ENCODE results near the gene GLTP.

GLTP gene

DNA sequence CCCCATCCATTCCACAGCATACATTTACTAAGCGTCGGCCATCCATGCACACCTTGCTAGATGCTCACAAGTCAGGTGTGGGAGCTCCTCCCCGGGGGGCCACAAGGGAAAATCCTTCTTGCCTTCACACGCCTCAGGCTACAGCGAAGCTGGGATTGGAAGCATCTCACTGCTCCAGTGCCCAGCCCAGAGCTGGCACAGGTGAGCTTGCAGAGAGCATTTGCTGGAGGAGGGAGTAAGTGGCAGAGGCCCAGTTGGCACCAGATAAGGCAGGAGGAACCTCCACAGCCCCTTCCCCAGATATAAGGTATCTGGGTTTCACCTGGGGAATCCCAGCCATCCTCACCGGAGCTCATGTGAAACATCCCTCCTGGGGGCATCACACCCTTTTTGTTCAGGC lies 49.0 kb downstream of the GLTP start:
- Histone ChIP-seq H3K36me3 (no peaks in the 10 kb centered on the region), H3K4me3 (ENCODE audit: low read depth in 1 of 2, low read length in 1 of 2) (no peak overlapping the region), H3K27ac (peak overlapping the region; percentile 94), H3K27me3 (peaks cover 45% of the 10 kb centered on the region), H3K9me3 (no peaks in the 10 kb centered on the region), H3K4me1 (ENCODE audit: control insufficient read depth in 1 of 2, insufficient read depth in 1 of 2, low read depth in 1 of 2, low read length in 1 of 2) (peaks cover 42 to 59% of the 10 kb centered on the region in 2 experiments)
- TF ChIP-seq, protein P1, sequence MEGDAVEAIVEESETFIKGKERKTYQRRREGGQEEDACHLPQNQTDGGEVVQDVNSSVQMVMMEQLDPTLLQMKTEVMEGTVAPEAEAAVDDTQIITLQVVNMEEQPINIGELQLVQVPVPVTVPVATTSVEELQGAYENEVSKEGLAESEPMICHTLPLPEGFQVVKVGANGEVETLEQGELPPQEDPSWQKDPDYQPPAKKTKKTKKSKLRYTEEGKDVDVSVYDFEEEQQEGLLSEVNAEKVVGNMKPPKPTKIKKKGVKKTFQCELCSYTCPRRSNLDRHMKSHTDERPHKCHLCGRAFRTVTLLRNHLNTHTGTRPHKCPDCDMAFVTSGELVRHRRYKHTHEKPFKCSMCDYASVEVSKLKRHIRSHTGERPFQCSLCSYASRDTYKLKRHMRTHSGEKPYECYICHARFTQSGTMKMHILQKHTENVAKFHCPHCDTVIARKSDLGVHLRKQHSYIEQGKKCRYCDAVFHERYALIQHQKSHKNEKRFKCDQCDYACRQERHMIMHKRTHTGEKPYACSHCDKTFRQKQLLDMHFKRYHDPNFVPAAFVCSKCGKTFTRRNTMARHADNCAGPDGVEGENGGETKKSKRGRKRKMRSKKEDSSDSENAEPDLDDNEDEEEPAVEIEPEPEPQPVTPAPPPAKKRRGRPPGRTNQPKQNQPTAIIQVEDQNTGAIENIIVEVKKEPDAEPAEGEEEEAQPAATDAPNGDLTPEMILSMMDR (IDR thresholded peaks at IDR 0.05) = no peak

GRCh38 chr12:109830718-109831117 lies 49.6 kb downstream of the GLTP start:
- TF ChIP-seq, protein P1 (IDR thresholded peaks at IDR 0.05) = no peak
- peak overlapping the region; percentile 94 for H3K27ac ChIP-seq
- peaks cover 39% of the 10 kb centered on the region for H3K27me3 ChIP-seq
- H3K4me1 ChIP-seq (ENCODE audit: control insufficient read depth in 1 of 2, insufficient read depth in 1 of 2, low read depth in 1 of 2, low read length in 1 of 2) = peaks cover 43 to 60% of the 10 kb centered on the region in 2 experiments
- no peaks in the 10 kb centered on the region for H3K9me3 ChIP-seq
- H3K4me3 ChIP-seq (ENCODE audit: low read depth in 1 of 2, low read length in 1 of 2) = no peak overlapping the region
- H3K36me3 ChIP-seq = no peaks in the 10 kb centered on the region

- Histone ChIP-seq H3K4me3 (ENCODE audit: low read depth in 1 of 2, low read length in 1 of 2) (no peak overlapping the region), H3K9me3 (no peaks in the 10 kb centered on the region), H3K27ac (peak overlapping the region; percentile 94), H3K36me3 (no peaks in the 10 kb centered on the region), H3K4me1 (ENCODE audit: control insufficient read depth in 1 of 2, insufficient read depth in 1 of 2, low read depth in 1 of 2, low read length in 1 of 2) (peaks cover 43 to 60% of the 10 kb centered on the region in 2 experiments), H3K27me3 (peaks cover 35% of the 10 kb centered on the region)
- TF ChIP-seq, protein P1 (IDR thresholded peaks at IDR 0.05) = no peak
Observed at GRCh38 chr12:109830267-109830666, 50.1 kb downstream of the GLTP start.

GRCh38 chr12:109829667-109830066 lies 50.7 kb downstream of the GLTP start:
- no peak overlapping the region for H3K4me3 ChIP-seq (ENCODE audit: low read depth in 1 of 2, low read length in 1 of 2)
- H3K9me3 ChIP-seq = no peaks in the 10 kb centered on the region
- peaks cover 29% of the 10 kb centered on the region for H3K27me3 ChIP-seq
- H3K36me3 ChIP-seq = no peaks in the 10 kb centered on the region
- peak overlapping the region; percentile 94 for H3K27ac ChIP-seq
- peaks cover 43 to 60% of the 10 kb centered on the region in 2 experiments for H3K4me1 ChIP-seq (ENCODE audit: control insufficient read depth in 1 of 2, insufficient read depth in 1 of 2, low read depth in 1 of 2, low read length in 1 of 2)
- TF ChIP-seq, protein P1 (IDR thresholded peaks at IDR 0.05) = no peak

DNA sequence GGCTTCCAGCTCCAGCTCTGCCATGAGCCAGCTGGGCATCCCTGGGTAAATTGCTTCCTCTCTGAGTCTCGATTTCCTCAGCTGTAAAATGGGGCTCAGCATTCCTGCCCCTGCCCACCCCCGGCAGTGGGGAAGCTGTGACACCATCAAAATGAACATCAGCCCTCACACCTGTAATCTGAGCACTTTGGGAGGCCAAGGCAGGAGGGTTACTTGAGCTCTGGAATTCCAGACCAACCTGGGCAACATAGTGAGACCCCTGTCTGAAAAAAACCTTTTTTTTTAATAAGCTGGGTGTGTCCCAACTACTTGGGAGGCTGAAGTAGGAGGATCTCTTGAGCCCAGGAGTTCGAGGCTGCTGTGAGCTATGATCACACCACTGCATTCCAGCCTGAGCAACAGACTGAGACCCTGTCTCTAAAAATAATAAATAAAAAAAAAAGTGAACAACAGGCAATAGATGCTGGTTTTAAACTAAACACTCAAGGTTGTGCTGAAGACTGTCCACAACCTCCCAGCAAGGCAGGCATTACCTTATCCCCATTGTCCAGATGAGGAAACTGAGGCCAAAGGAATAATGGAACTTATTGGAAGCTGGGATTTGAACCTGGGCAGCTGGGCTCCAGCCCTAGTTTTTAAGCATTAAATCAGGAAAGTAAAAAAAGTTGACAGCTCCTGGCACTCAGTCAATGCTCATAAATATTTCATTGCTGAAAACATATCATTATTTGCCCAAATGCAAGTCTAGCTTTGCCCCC lies 51.4 kb downstream of the GLTP start:
- H3K36me3 ChIP-seq = no peaks in the 10 kb centered on the region
- no peaks in the 10 kb centered on the region for H3K9me3 ChIP-seq
- peaks cover 22% of the 10 kb centered on the region for H3K27me3 ChIP-seq
- TF ChIP-seq, protein P1 (IDR thresholded peaks at IDR 0.05) = no peak
- H3K4me1 ChIP-seq (ENCODE audit: control insufficient read depth in 1 of 2, insufficient read depth in 1 of 2, low read depth in 1 of 2, low read length in 1 of 2) = peaks cover 43 to 60% of the 10 kb centered on the region in 2 experiments
- peak overlapping the region; percentile 94 for H3K27ac ChIP-seq
- peak overlapping the region; percentile 52 to 59 for H3K4me3 ChIP-seq (ENCODE audit: low read depth in 1 of 2, low read length in 1 of 2)
